Neutrophil (primary cell): Measurements from ENCODE around the gene NOP56.
A peak's percentile ranks its signal among the peaks of the same experiment; 100 is the strongest.

ENCODE experiments used
- H3K27ac ChIP-seq: fragments of 200-600 bp; sonication (generic); 2 replicates; pipeline ENCODE4 v1.5.1; 2016; ENCODE audit warnings: mild to moderate bottlenecking, moderate library complexity
- H3K27me3 ChIP-seq: fragments of 200-600 bp; sonication (generic); 2 replicates; pipeline ENCODE4 v1.6.0; 2016; ENCODE audit warnings: mild to moderate bottlenecking
- H3K36me3 ChIP-seq: fragments of 200-600 bp; sonication (generic); 2 replicates; pipeline ENCODE4 v1.5.1; 2017
- H3K4me1 ChIP-seq, 2 experiments: fragments of 200-600 bp in 1 of 2; sonication (generic) in 1 of 2; 1 replicate in 1 of 2; 2 replicates in 1 of 2; pipeline versions ENCODE4 v1.5.1 to v1.6.1; 2013 to 2016; ENCODE audit warnings: low read depth in 1 of 2, low read length in 1 of 2, mild to moderate bottlenecking in 1 of 2, moderate library complexity in 1 of 2; ENCODE audit not compliant: control insufficient read depth in 1 of 2, insufficient read depth in 1 of 2
- H3K4me3 ChIP-seq, 2 experiments: fragments of 200-600 bp in 1 of 2; sonication (generic) in 1 of 2; 1 replicate in 1 of 2; 2 replicates in 1 of 2; pipeline ENCODE4 v1.5.1; 2013 to 2016; ENCODE audit warnings: low read depth in 1 of 2, low read length in 1 of 2, mild to moderate bottlenecking in 1 of 2, moderate library complexity in 1 of 2
- H3K9me3 ChIP-seq: fragments of 200-600 bp; sonication (generic); 2 replicates; pipeline ENCODE4 v1.5.1; 2016
- CTCF ChIP-seq: fragments of 200-600 bp; sonication (generic); IDR thresholded peaks from 2 replicates; pipeline ENCODE4 v1.5.1; 2016; ENCODE audit warnings: antibody characterized with exemption

NOP56 gene

GRCh38 chr20:2658414-2659354 is 6.3 kb downstream of the NOP56 start:
- peaks cover 60% of the 10 kb centered on the region for H3K36me3 ChIP-seq
- H3K27ac ChIP-seq, result no peak overlapping the region
- peaks cover 6 to 9% of the 10 kb centered on the region in 2 experiments for H3K4me1 ChIP-seq
- H3K27me3 ChIP-seq, result no peaks in the 10 kb centered on the region
- no peaks in the 10 kb centered on the region for H3K9me3 ChIP-seq
- no peak overlapping the region for H3K4me3 ChIP-seq
- TF ChIP-seq CTCF, result no peak

- TF ChIP-seq CTCF, result no peak
- Histone ChIP-seq H3K9me3 (no peaks in the 10 kb centered on the region), H3K4me3 (no peak overlapping the region), H3K27me3 (no peaks in the 10 kb centered on the region), H3K27ac (no peak overlapping the region), H3K36me3 (peaks cover 60% of the 10 kb centered on the region), H3K4me1 (peaks cover 8 to 9% of the 10 kb centered on the region in 2 experiments)
Measured at GRCh38 chr20:2659547-2659946, 7.1 kb downstream of the NOP56 start.

GRCh38 chr20:2663364-2663886 is 11.0 kb downstream of the NOP56 start:
- H3K27ac ChIP-seq, result peak overlapping the region; percentile 91
- no peak for TF ChIP-seq CTCF
- peaks cover 10 to 11% of the 10 kb centered on the region in 2 experiments for H3K4me1 ChIP-seq
- peaks cover 15% of the 10 kb centered on the region for H3K27me3 ChIP-seq
- H3K4me3 ChIP-seq, result peak overlapping the region; percentile 77 to 80
- peaks cover 30% of the 10 kb centered on the region for H3K36me3 ChIP-seq
- no peaks in the 10 kb centered on the region for H3K9me3 ChIP-seq

GRCh38 chr20:2663887-2664719 is 11.7 kb downstream of the NOP56 start, which contains the start of gene IDH3B:
TSS of gene IDH3B (minus strand) at chr20:2664216. CDS start at chr20:2664188, 28 bp downstream.
- Histone ChIP-seq H3K4me1 (peaks cover 10 to 11% of the 10 kb centered on the region in 2 experiments), H3K4me3 (peak within 1 kb of the TSS; percentile 77 to 80), H3K27ac (peak within 1 kb of the TSS; percentile 91), H3K9me3 (no peaks in the 10 kb centered on the region), H3K36me3 (peaks cover 24% of the 10 kb centered on the region), H3K27me3 (peaks cover 22% of the 10 kb centered on the region)
- TF ChIP-seq CTCF, result peak; percentile 14

GRCh38 chr20:2671977-2672376 is 19.5 kb downstream of the NOP56 start:
- Histone ChIP-seq H3K4me1 (no peaks in the 10 kb centered on the region), H3K27ac (no peak overlapping the region), H3K9me3 (no peaks in the 10 kb centered on the region), H3K4me3 (no peak overlapping the region), H3K36me3 (no peaks in the 10 kb centered on the region), H3K27me3 (peaks cover 36% of the 10 kb centered on the region)
- no peak for TF ChIP-seq CTCF
